ENCODE data around the gene CASZ1. TPM values are rescaled to one million over a fixed set of nuclear protein-coding genes. Genes with fewer than 3 reads are reported as not detected.

The CASZ1 gene
- polyA plus RNA-seq, 1 experiment: 0.06 TPM

DNA sequence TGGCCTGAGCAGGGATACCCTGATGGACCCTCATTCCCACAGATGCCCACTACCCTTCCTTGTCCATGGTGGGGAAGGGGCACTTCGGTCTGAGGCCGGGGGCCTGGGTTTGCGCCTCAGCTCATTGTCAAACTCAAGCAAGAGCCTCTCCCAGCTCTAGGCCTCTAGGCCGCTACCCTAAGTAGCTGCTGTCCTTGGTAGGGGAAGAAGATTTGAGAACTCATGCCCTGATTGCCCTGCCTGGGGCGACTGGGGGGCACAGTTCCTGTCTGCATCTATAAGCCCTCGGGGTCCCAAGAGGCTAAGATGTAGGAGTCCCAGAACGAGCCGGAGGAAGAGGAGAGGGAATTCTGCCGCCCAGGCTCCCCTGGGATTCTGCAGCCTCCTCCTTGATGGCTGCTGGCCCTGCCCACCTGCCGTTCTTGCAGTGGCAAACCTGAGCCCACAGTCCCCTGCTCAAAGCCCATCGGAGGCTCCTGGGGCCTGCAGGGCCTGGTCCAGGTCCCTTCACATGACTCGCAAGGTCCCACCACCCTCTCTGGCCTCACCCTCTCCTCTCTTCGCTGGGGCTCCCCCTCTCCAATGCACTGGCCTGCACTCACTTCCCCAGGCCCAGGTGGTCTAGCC is 20.4 kb upstream of the CASZ1 start:
- TF ChIP-seq, protein P1, sequence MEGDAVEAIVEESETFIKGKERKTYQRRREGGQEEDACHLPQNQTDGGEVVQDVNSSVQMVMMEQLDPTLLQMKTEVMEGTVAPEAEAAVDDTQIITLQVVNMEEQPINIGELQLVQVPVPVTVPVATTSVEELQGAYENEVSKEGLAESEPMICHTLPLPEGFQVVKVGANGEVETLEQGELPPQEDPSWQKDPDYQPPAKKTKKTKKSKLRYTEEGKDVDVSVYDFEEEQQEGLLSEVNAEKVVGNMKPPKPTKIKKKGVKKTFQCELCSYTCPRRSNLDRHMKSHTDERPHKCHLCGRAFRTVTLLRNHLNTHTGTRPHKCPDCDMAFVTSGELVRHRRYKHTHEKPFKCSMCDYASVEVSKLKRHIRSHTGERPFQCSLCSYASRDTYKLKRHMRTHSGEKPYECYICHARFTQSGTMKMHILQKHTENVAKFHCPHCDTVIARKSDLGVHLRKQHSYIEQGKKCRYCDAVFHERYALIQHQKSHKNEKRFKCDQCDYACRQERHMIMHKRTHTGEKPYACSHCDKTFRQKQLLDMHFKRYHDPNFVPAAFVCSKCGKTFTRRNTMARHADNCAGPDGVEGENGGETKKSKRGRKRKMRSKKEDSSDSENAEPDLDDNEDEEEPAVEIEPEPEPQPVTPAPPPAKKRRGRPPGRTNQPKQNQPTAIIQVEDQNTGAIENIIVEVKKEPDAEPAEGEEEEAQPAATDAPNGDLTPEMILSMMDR (IDR thresholded peaks at IDR 0.05; ENCODE audit: low read depth, low read length): no peak
- POLR2A ChIA-PET: no interaction called here

DNA sequence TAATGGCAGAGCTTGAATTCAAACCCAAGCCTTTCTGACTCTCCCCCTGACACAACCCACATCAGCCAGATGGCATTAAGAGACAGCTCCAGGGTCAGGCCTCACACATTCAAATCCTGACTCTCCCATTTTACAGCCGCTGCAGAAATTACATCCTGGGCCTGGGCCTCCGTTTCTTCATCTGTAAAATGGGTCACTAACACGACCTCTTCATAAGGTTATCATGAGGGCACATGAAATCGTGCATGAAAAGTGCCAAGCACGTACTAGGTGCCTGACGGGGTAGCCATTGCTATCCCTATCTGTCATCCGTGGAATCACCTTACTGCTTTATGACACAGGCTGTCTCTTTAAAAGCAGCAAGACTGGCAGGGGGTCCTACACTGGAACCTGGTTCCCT is 19.8 kb upstream of the CASZ1 start:
- TF ChIP-seq, protein P1 (IDR thresholded peaks at IDR 0.05; ENCODE audit: low read depth, low read length): no peak
- no peak overlapping the region for H3K27ac ChIP-seq (ENCODE audit: low read depth, low read length)
- H3K27me3 ChIP-seq (ENCODE audit: control insufficient read depth, insufficient read depth, low read length): peaks cover 39% of the 10 kb centered on the region
- ChIA-PET CTCF (interaction anchor here (1.1 kb wide), 1 partner anchor 287 kb away, joined by 4 read pairs; no protein-coding TSS in a partner anchor), POLR2A (no interaction called here)
- no peaks in the 10 kb centered on the region for H3K9me3 ChIP-seq (ENCODE audit: control insufficient read depth, insufficient read depth, low read length)
- H3K4me3 ChIP-seq (ENCODE audit: low read depth, low read length): no peak overlapping the region
- DNase-seq (ENCODE audit: low read depth, low spot score): no peak

More for the DNA sequence above, 20.4 kb upstream of the CASZ1 start:
- CTCF ChIA-PET: interaction anchor here (1.1 kb wide), 1 partner anchor 287 kb away, joined by 4 read pairs; no protein-coding TSS in a partner anchor
- no peak overlapping the region for H3K27ac ChIP-seq (ENCODE audit: low read depth, low read length)
- H3K4me3 ChIP-seq (ENCODE audit: low read depth, low read length): no peak overlapping the region
- DNase-seq (ENCODE audit: low read depth, low spot score): no peak
- peaks cover 38% of the 10 kb centered on the region for H3K27me3 ChIP-seq (ENCODE audit: control insufficient read depth, insufficient read depth, low read length)
- H3K9me3 ChIP-seq (ENCODE audit: control insufficient read depth, insufficient read depth, low read length): no peaks in the 10 kb centered on the region

DNA sequence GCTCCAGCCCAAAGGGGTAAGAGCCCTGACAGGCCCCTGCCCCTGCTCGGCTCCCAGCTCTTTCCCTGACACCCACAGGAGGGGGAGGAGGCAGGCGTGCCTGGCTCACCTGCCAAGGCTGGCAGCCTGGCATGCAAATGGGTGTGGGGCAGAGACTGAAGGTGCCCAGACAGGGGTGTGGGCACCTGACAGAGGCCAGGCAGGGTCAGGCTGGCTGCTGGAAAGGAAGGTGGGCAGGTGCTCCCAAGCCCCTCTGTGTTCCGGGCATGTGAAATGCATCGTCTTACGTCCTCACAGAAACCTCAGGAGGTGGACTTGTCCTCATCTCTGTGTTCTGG is 19.4 kb upstream of the CASZ1 start:
- no peak overlapping the region for H3K27ac ChIP-seq (ENCODE audit: low read depth, low read length)
- H3K27me3 ChIP-seq (ENCODE audit: control insufficient read depth, insufficient read depth, low read length): peaks cover 43% of the 10 kb centered on the region
- CTCF ChIA-PET: interaction anchor here (1.1 kb wide), 1 partner anchor 286 kb away, joined by 4 read pairs; no protein-coding TSS in a partner anchor
- no peak for DNase-seq (ENCODE audit: low read depth, low spot score)
- POLR2A ChIA-PET: no interaction called here
- H3K4me3 ChIP-seq (ENCODE audit: low read depth, low read length): no peak overlapping the region
- TF ChIP-seq, protein P1 (IDR thresholded peaks at IDR 0.05; ENCODE audit: low read depth, low read length): no peak
- no peaks in the 10 kb centered on the region for H3K9me3 ChIP-seq (ENCODE audit: control insufficient read depth, insufficient read depth, low read length)

DNA sequence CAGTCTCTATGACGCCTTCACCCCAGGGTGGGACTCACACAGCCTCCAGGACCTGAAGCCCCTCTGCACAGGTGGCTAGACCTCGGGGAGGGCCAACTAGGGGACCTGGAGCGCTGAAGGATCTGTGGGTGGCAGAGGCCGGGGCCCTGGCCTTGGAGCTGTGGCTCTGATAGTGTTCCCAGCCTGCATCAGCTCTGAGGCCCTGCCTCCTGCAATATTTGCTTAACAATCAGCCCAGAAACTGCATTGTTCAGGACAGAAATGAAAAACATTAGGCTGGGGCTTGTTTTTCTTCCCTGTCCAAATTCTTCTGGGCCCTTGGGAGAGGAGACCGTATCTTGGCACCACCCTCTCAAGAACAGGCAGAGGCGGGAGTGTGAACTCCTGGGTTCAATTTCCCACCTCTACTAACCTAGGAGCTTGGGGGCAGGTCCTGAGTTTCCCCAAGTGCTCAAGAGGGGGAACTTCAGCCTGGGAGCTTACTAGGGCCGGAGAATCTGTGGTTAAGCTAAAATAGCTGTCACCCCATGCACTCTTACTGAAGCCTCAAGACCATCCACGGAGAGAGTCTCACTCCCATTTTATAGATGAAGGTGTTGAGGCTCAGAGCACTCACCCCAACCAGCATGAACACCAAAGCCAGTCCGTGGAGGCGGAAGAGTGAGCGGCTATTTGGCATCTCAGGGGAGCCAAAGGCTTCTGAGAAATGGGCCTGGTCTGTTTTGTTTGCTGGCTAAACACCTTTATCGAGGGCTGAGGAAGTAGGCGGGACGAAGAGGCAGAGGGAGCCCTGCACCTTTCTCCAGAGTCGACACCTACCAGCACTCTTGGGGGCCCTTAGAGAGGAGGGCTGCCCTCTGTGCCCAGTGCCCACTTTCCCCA is 18.8 kb upstream of the CASZ1 start:
- Histone ChIP-seq H3K27ac (ENCODE audit: low read depth, low read length) (no peak overlapping the region), H3K27me3 (ENCODE audit: control insufficient read depth, insufficient read depth, low read length) (peaks cover 46% of the 10 kb centered on the region), H3K9me3 (ENCODE audit: control insufficient read depth, insufficient read depth, low read length) (no peaks in the 10 kb centered on the region), H3K4me3 (ENCODE audit: low read depth, low read length) (no peak overlapping the region)
- POLR2A ChIA-PET: interaction anchor here (0.6 kb wide), 1 partner anchor 315 kb away, joined by 7 read pairs; no protein-coding TSS in a partner anchor
- CTCF ChIA-PET: no interaction called here
- TF ChIP-seq, protein P1 (IDR thresholded peaks at IDR 0.05; ENCODE audit: low read depth, low read length): no peak
- DNase-seq (ENCODE audit: low read depth, low spot score): no peak

DNA sequence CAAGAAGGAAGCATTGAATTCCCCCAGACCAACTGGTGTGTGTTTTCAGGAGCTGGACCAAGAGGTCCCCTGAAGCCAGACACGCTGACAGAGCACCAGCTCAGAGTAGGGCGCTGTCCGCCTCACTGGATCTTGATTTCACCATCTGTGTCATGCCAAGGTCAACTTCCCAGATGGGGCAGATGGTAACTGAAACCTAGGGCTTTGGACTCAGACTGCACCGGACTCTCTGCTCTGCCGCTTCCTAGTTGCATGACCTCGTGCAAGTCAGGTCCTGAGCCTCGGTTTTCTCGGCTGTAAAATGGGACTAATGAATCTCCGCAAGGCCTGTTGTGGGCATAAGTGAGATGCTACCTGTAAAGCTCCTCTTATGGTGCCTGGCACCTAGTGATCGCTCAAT is 17.9 kb upstream of the CASZ1 start:
- CTCF ChIA-PET: no interaction called here
- POLR2A ChIA-PET: no interaction called here

More for the DNA sequence above, 17.9 kb upstream of the CASZ1 start:
- TF ChIP-seq, protein P1 (IDR thresholded peaks at IDR 0.05; ENCODE audit: low read depth, low read length): no peak
- no peak for DNase-seq (ENCODE audit: low read depth, low spot score)
- Histone ChIP-seq H3K27ac (ENCODE audit: low read depth, low read length) (no peak overlapping the region), H3K27me3 (ENCODE audit: control insufficient read depth, insufficient read depth, low read length) (peaks cover 52% of the 10 kb centered on the region), H3K4me3 (ENCODE audit: low read depth, low read length) (no peak overlapping the region), H3K9me3 (ENCODE audit: control insufficient read depth, insufficient read depth, low read length) (no peaks in the 10 kb centered on the region)
